ENCODE results near the gene CRYGB. TPM values are rescaled to one million over a fixed set of nuclear protein-coding genes. Genes with fewer than 3 reads are reported as not detected.
A peak's percentile ranks its signal among the peaks of the same experiment; 100 is the strongest.

CRYGB gene
- total RNA-seq, 2 experiments from 2014 or later: not detected

- no peak for TF ChIP-seq EZH2phosphoT487 (IDR thresholded peaks at IDR 0.05; ENCODE audit: borderline replicate concordance, low read depth, low read length)
- TF ChIP-seq CTCF (conservative IDR thresholded peaks at IDR 0.05; ENCODE audit: low read length): no peak
- POLR2A ChIA-PET: no interaction called here
- no peak overlapping the region for H2AFZ ChIP-seq (ENCODE audit: low read length)
Observed at GRCh38 chr2:208103616-208104015, 42.3 kb downstream of the CRYGB start.

GRCh38 chr2:208101716-208102631 lies 44.0 kb downstream of the CRYGB start:
- DNase-seq (ENCODE audit: low spot score): no peak
- no TSS peak for BruUV-seq (replicated peaks)
- Histone ChIP-seq H3K79me2 (ENCODE audit: insufficient read depth, low read depth, low read length) (no peaks in the 10 kb centered on the region), H3K4me3 (ENCODE audit: low read depth, low read length, poor library complexity, severe bottlenecking) (no peak overlapping the region), H3K4me1 (ENCODE audit: insufficient read depth, low read length, poor library complexity, severe bottlenecking) (no peaks in the 10 kb centered on the region), H2AFZ (ENCODE audit: low read length) (no peak overlapping the region), H3K4me2 (ENCODE audit: low read length) (no peak overlapping the region), H3K9me2 (ENCODE audit: insufficient read depth, low read length) (no peaks in the 10 kb centered on the region), H3K27ac (ENCODE audit: low read depth, low read length, poor library complexity, severe bottlenecking) (no peak overlapping the region), H3K9me3 (ENCODE audit: low read length) (no peaks in the 10 kb centered on the region), H3K36me3 (ENCODE audit: insufficient read depth, low read length) (no peaks in the 10 kb centered on the region), H4K20me1 (ENCODE audit: insufficient read depth, low read length) (no peaks in the 10 kb centered on the region)
- intact Hi-C loops (cut with micrococcal nuclease; ENCODE audit: unreplicated experiment): no loop called here
- ChIA-PET CTCF (ENCODE audit: unreplicated experiment) (no interaction called here), POLR2A (interaction anchor here (0.6 to 1.0 kb wide), 2 partner anchors 23 to 363 kb away, joined by 3 read pairs; no protein-coding TSS in a partner anchor)
- no peak for TF ChIP-seq EZH2phosphoT487 (IDR thresholded peaks at IDR 0.05; ENCODE audit: borderline replicate concordance, low read depth, low read length)
- peak; percentile 45; the same call in 1 of the 2 replicates for TF ChIP-seq CTCF (conservative IDR thresholded peaks at IDR 0.05; ENCODE audit: low read length)

More at GRCh38 chr2:208103616-208104015, 42.3 kb downstream of the CRYGB start:
- H3K9me2 ChIP-seq (ENCODE audit: insufficient read depth, low read length): no peaks in the 10 kb centered on the region
- H3K9me3 ChIP-seq (ENCODE audit: low read length): no peaks in the 10 kb centered on the region
- H3K27ac ChIP-seq (ENCODE audit: low read depth, low read length, poor library complexity, severe bottlenecking): no peak overlapping the region
- no peak for DNase-seq (ENCODE audit: low spot score)
- intact Hi-C loops (cut with micrococcal nuclease; ENCODE audit: unreplicated experiment): no loop called here
- no peak overlapping the region for H3K4me3 ChIP-seq (ENCODE audit: low read depth, low read length, poor library complexity, severe bottlenecking)
- CTCF ChIA-PET (ENCODE audit: unreplicated experiment): no interaction called here
- no TSS peak for BruUV-seq (replicated peaks)
- H3K79me2 ChIP-seq (ENCODE audit: insufficient read depth, low read depth, low read length): no peaks in the 10 kb centered on the region
- no peak overlapping the region for H3K4me2 ChIP-seq (ENCODE audit: low read length)
- no peaks in the 10 kb centered on the region for H3K4me1 ChIP-seq (ENCODE audit: insufficient read depth, low read length, poor library complexity, severe bottlenecking)
- no peaks in the 10 kb centered on the region for H3K36me3 ChIP-seq (ENCODE audit: insufficient read depth, low read length)
- no peaks in the 10 kb centered on the region for H4K20me1 ChIP-seq (ENCODE audit: insufficient read depth, low read length)

All from OCI-LY7 (cell line).